Hepatocyte (in vitro differentiated cells): Measurements from ENCODE around the gene PAX5. TPM values are rescaled to one million over a fixed set of nuclear protein-coding genes. Genes with fewer than 3 reads are reported as not detected.

Experiments used
- DNase-seq: peaks from one replicate; pipeline ENCODE4 v3.0.0-alpha.2; 2016; ENCODE audit warnings: low spot score
- H2AFZ ChIP-seq: fragments of 200-600 bp; sonication (generic); 2 replicates; pipeline ENCODE4 v1.6.0; 2016; ENCODE audit warnings: antibody characterized with exemption, mild to moderate bottlenecking
- H3K27ac ChIP-seq: fragments of 200-600 bp; sonication (generic); 2 replicates; pipeline ENCODE4 v1.5.1; 2016; ENCODE audit warnings: mild to moderate bottlenecking
- H3K27me3 ChIP-seq: fragments of 200-600 bp; sonication (generic); 2 replicates; pipeline ENCODE4 v1.6.1; 2016
- H3K36me3 ChIP-seq: fragments of 200-600 bp; sonication (generic); replicated peaks from 2 replicates; pipeline ENCODE4 v1.5.1; 2016; ENCODE audit warnings: low read depth; ENCODE audit not compliant: insufficient read depth
- H3K4me1 ChIP-seq: fragments of 200-600 bp; sonication (generic); 2 replicates; pipeline ENCODE4 v1.5.1; 2016; ENCODE audit warnings: mild to moderate bottlenecking, moderate library complexity; ENCODE audit not compliant: insufficient read depth
- H3K4me2 ChIP-seq: fragments of 200-600 bp; sonication (generic); 2 replicates; pipeline ENCODE4 v1.6.0; 2016
- H3K4me3 ChIP-seq: fragments of 200-600 bp; sonication (generic); 2 replicates; pipeline ENCODE4 v1.5.1; 2016; ENCODE audit warnings: mild to moderate bottlenecking
- H3K79me2 ChIP-seq: fragments of 200-600 bp; sonication (generic); 2 replicates; pipeline ENCODE4 v1.6.0; 2017; ENCODE audit warnings: mild to moderate bottlenecking
- H3K9me2 ChIP-seq: fragments of 200-600 bp; sonication (generic); replicated peaks from 2 replicates; pipeline ENCODE4 v1.6.0; 2017; ENCODE audit warnings: mild to moderate bottlenecking; ENCODE audit not compliant: insufficient read depth
- H3K9me3 ChIP-seq: fragments of 200-600 bp; sonication (generic); 2 replicates; pipeline ENCODE4 v1.5.1; 2016; ENCODE audit warnings: low read depth, mild to moderate bottlenecking
- H4K20me1 ChIP-seq: fragments of 200-600 bp; sonication (generic); 2 replicates; pipeline ENCODE4 v1.6.0; 2016; ENCODE audit warnings: mild to moderate bottlenecking; ENCODE audit not compliant: insufficient read depth, poor library complexity, severe bottlenecking
- CTCF ChIP-seq: fragments of 200-600 bp; sonication (generic); IDR thresholded peaks from 2 replicates; pipeline ENCODE4 v1.5.1; 2016; ENCODE audit warnings: antibody characterized with exemption, mild to moderate bottlenecking; ENCODE audit not compliant: poor library complexity
- EZH2 ChIP-seq: fragments of 200-600 bp; sonication (generic); IDR thresholded peaks from 2 replicates; pipeline ENCODE4 v1.6.1; 2016; ENCODE audit warnings: antibody characterized with exemption, mild to moderate bottlenecking, borderline replicate concordance
- EZH2phosphoT487 ChIP-seq: fragments of 200-600 bp; sonication (generic); IDR thresholded peaks from one replicate; pipeline ENCODE4 v1.6.1; 2018; ENCODE audit warnings: antibody characterized with exemption, mild to moderate bottlenecking, low read depth, moderate library complexity; ENCODE audit not compliant: unreplicated experiment, severe bottlenecking
- WGBS: methylation state at CpG from one replicate; pipeline ENCODE4 v1.1.6; 2016; ENCODE audit warnings: low lambda C conversion rate; ENCODE audit errors: missing lambda C conversion rate; 5-methylcytosine and 5-hydroxymethylcytosine counted together
- polyA plus RNA-seq: library from polyadenylated mRNA; unstranded; fragments of >200 nt; fragmentation: Nextera tagmentation; extraction: Ambion mirVana; gene quantifications from 2 replicates; pipeline ENCODE4 v1.2.1, GENCODE V29; 2016
- total RNA-seq: library from RNA; depleted of rRNA; stranded (reverse); fragments of >200 nt; gene quantifications from 2 replicates; pipeline ENCODE4 v1.2.3, GENCODE V29; 2014

Gene PAX5
- total and polyA plus RNA-seq, 2 experiments from 2014 or later: not detected

DNA sequence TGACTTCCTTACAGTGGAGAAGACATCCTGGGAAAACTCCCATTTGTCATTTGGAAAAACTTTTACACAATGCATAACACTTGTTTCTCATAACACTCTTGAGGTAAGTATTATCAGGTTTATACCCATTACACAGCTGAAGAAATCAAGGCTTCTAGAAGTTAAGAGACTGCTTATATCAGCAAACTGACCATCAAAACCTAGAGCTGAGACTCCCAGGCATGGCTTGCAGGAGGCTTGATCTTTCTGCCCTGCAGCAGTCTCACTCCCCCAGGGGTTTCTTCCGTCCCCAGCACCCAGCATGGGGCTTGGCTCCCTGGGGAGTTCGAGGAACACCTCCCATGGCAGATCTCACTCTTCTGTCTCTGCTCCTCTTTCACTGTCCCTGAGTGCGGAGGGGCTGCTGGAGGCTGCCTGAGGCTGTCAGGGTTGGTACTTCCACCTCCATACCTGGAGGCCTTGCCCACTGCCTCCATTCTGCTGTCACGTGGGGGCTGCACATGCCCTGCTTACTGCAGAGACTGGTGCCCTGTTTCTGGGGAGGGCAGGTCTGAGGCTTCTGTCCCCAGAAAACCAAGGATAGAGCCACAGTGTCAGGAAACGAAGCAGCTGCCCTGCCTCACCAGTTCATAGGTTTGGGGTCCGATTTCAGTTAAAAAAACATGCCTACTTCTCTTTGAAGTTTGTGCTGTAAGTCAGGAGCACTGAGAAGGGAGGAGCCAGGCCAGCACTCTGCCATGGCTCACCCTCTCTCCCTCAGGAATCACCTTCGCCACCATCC is 202.5 kb downstream of the PAX5 start:
- H3K36me3 ChIP-seq: no peaks in the 10 kb centered on the region
- DNase-seq: no peak
- H2AFZ ChIP-seq: no peak overlapping the region
- H3K79me2 ChIP-seq: no peaks in the 10 kb centered on the region
- no peaks in the 10 kb centered on the region for H3K9me2 ChIP-seq
- H3K4me1 ChIP-seq: no peaks in the 10 kb centered on the region
- no peaks in the 10 kb centered on the region for H3K27me3 ChIP-seq
- H3K4me3 ChIP-seq: no peak overlapping the region
- no peak overlapping the region for H3K27ac ChIP-seq
- no peak overlapping the region for H3K4me2 ChIP-seq
- 62% methylated on average over 7 of the region's 7 CpGs for WGBS
- H3K9me3 ChIP-seq: no peaks in the 10 kb centered on the region
- no peaks in the 10 kb centered on the region for H4K20me1 ChIP-seq
- TF ChIP-seq EZH2phosphoT487 (no peak), CTCF (no peak), EZH2 (no peak)

DNA sequence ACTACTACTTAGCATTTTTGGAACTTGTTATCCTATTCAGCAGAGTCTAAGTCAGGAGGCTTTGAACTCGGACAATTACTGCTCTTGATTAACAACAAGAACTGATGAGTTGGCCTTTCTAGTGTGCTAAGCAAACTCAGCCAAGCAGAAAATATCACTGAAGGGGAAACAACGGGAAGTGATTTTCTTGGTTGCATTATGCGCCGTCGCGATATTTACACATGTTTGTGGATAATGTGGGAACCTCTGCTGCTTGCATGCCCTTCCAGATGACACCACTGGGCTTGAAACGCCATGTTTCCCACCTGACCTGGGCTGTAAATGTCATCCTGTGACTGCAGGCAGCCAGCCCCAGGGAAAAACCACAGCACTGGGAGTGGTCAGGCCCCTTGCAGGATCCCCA is 205.5 kb downstream of the PAX5 start:
- H3K9me3 ChIP-seq: no peaks in the 10 kb centered on the region
- no peaks in the 10 kb centered on the region for H3K79me2 ChIP-seq
- H3K36me3 ChIP-seq: no peaks in the 10 kb centered on the region
- no peak for DNase-seq
- H3K4me2 ChIP-seq: no peak overlapping the region
- H2AFZ ChIP-seq: no peak overlapping the region
- WGBS: 89% methylated on average over 7 of the region's 7 CpGs
- no peak overlapping the region for H3K4me3 ChIP-seq
- H3K27ac ChIP-seq: no peak overlapping the region
- no peaks in the 10 kb centered on the region for H3K27me3 ChIP-seq
- TF ChIP-seq CTCF (no peak), EZH2phosphoT487 (no peak), EZH2 (no peak)
- H3K4me1 ChIP-seq: no peaks in the 10 kb centered on the region
- H4K20me1 ChIP-seq: no peaks in the 10 kb centered on the region
- no peaks in the 10 kb centered on the region for H3K9me2 ChIP-seq

- H3K4me3 ChIP-seq: no peak overlapping the region
- H3K27ac ChIP-seq: no peak overlapping the region
- no peak overlapping the region for H3K4me2 ChIP-seq
- 59% methylated on average over 5 of the region's 5 CpGs for WGBS
- no peaks in the 10 kb centered on the region for H3K9me3 ChIP-seq
- H2AFZ ChIP-seq: no peak overlapping the region
- TF ChIP-seq EZH2phosphoT487 (no peak), EZH2 (no peak), CTCF (no peak)
- no peaks in the 10 kb centered on the region for H3K9me2 ChIP-seq
- H3K36me3 ChIP-seq: no peaks in the 10 kb centered on the region
- no peaks in the 10 kb centered on the region for H3K4me1 ChIP-seq
- DNase-seq: no peak
- no peaks in the 10 kb centered on the region for H4K20me1 ChIP-seq
- H3K79me2 ChIP-seq: no peaks in the 10 kb centered on the region
- peaks cover 3% of the 10 kb centered on the region for H3K27me3 ChIP-seq
Observed at GRCh38 chr9:36827593-36827992, 206.5 kb downstream of the PAX5 start.
